HCT116 (cell line): Measurements from ENCODE around the gene SLC25A12. TPM values are rescaled to one million over a fixed set of nuclear protein-coding genes. Genes with fewer than 3 reads are reported as not detected.

Source experiments
- ATAC-seq: fragments of 200-7000 bp; cut with Tn5 transposase; 2 replicates; pipeline ENCODE4 v1.9.1; 2020; ENCODE audit warnings: mild to moderate bottlenecking, moderate library complexity
- BruUV-seq: library from RNA; stranded (reverse); fragments of 400-500 nt; replicated peaks from 2 replicates; lab custom pipeline; 2021; lab: Mats Ljungman, UMichigan
- CTCF ChIA-PET: fragments of 300-600 bp; sonication (Branson Sonifier 250); formaldehyde crosslinking; loops from one replicate; lab custom pipeline; 2021; ENCODE audit warnings: antibody characterized with exemption; lab: Charles Lee
- POLR2A ChIA-PET: fragments of 300-600, 350-600 bp; sonication (Branson Sonifier 250); formaldehyde crosslinking; loops from one replicate; lab custom pipeline; 2021; ENCODE audit warnings: antibody characterized with exemption; lab: Charles Lee
- RAD21 ChIA-PET, 2 experiments: fragments of 300-600 bp; sonication (Branson Sonifier 250); formaldehyde crosslinking; loops; one replicate each; lab custom pipeline; 2023; ENCODE audit warnings: low total read pairs in 2 of 2; ENCODE audit not compliant: uncharacterized antibody in 2 of 2, unreplicated experiment in 2 of 2, low non-redundant PET in 1 of 2; lab: Charles Lee
- DNase-seq: peaks from one replicate; pipeline ENCODE4 v3.0.0-alpha.2; 2010; ENCODE audit warnings: low read depth, low spot score
- H2AFZ ChIP-seq: fragments of 200-600 bp; shearing (Covaris generic), sonication (generic); 2 replicates; pipeline ENCODE4 v1.6.1; 2017; ENCODE audit warnings: low read depth, mixed run types, mixed read lengths, antibody characterized with exemption, low read length; ENCODE audit not compliant: poor library complexity, severe bottlenecking
- H3K27ac ChIP-seq: 2 replicates; pipeline ENCODE4 v1.5.1; 2012; ENCODE audit warnings: low read depth, low read length
- H3K27me3 ChIP-seq: fragments of 200-600 bp; sonication (generic); 2 replicates; pipeline ENCODE4 v1.6.1; 2016; ENCODE audit warnings: mixed run types, low read length, mixed read lengths; ENCODE audit not compliant: insufficient read depth
- H3K36me3 ChIP-seq, 2 experiments: fragments of 200-500 bp in 1 of 2; fragments of 200-600 bp in 1 of 2; sonication (Bioruptor generic) in 1 of 2; sonication (generic) in 1 of 2; 2 replicates each; pipeline versions ENCODE4 v1.5.1 to v1.6.1; 2014 to 2016; ENCODE audit warnings: low read length in 2 of 2, inconsistent platforms in 1 of 2, mixed read lengths in 1 of 2, mixed run types in 1 of 2; ENCODE audit not compliant: insufficient read depth in 2 of 2, control insufficient read depth in 1 of 2
- H3K4me1 ChIP-seq, 2 experiments: fragments of 200-600 bp in 1 of 2; sonication (generic) in 1 of 2; 2 replicates each; pipeline versions ENCODE4 v1.5.1 to v1.6.1; 2012 to 2017; ENCODE audit warnings: low read length in 2 of 2, inconsistent platforms in 1 of 2, mild to moderate bottlenecking in 1 of 2, mixed read lengths in 1 of 2, mixed run types in 1 of 2, moderate library complexity in 1 of 2; ENCODE audit not compliant: insufficient read depth in 2 of 2, control insufficient read depth in 1 of 2
- H3K4me2 ChIP-seq: fragments of 200-600 bp; sonication (generic); 2 replicates; pipeline ENCODE4 v1.6.1; 2017; ENCODE audit warnings: mixed run types, low read length, mixed read lengths
- H3K4me3 ChIP-seq, 2 experiments: fragments of 200-600 bp in 1 of 2; sonication (generic) in 1 of 2; replicated peaks in 1 of 2; 2 replicates each; pipeline ENCODE4 v1.5.1; 2011 to 2016; ENCODE audit warnings: low read length in 2 of 2, control low read depth in 1 of 2, low read depth in 1 of 2, mild to moderate bottlenecking in 1 of 2, mixed read lengths in 1 of 2, mixed run types in 1 of 2
- H3K79me2 ChIP-seq: fragments of 200-600 bp; sonication (generic); 2 replicates; pipeline ENCODE4 v1.6.1; 2017; ENCODE audit warnings: mild to moderate bottlenecking, mixed run types, low read length, moderate library complexity, mixed read lengths; ENCODE audit not compliant: insufficient read depth
- H3K9ac ChIP-seq: fragments of 200-600 bp; sonication (generic); 2 replicates; pipeline ENCODE4 v1.6.1; 2016; ENCODE audit warnings: low read length, mixed read lengths
- H3K9me2 ChIP-seq: fragments of 200-600 bp; sonication (generic), shearing (Covaris generic); 2 replicates; pipeline ENCODE4 v1.6.1; 2017; ENCODE audit warnings: mixed run types, mild to moderate bottlenecking, moderate library complexity; ENCODE audit not compliant: insufficient read depth
- H3K9me3 ChIP-seq, 2 experiments: fragments of 200-500 bp in 1 of 2; fragments of 200-600 bp in 1 of 2; sonication (Bioruptor generic) in 1 of 2; sonication (generic) in 1 of 2; 2 replicates each; pipeline ENCODE4 v1.6.1; 2014 to 2017; ENCODE audit warnings: low read length in 2 of 2, mixed read lengths in 2 of 2, inconsistent platforms in 1 of 2, low read depth in 1 of 2, mild to moderate bottlenecking in 1 of 2, mixed run types in 1 of 2, moderate library complexity in 1 of 2; ENCODE audit not compliant: control insufficient read depth in 1 of 2, insufficient read depth in 1 of 2
- H4K20me1 ChIP-seq: fragments of 200-600 bp; sonication (generic), shearing (Covaris generic); 2 replicates; pipeline ENCODE4 v1.6.1; 2017; ENCODE audit warnings: mixed run types, mild to moderate bottlenecking, moderate library complexity; ENCODE audit not compliant: insufficient read depth
- CBX3 ChIP-seq: IDR thresholded peaks from 2 replicates; pipeline ENCODE4 v1.6.1; 2012; ENCODE audit warnings: low read depth
- CTCF ChIP-seq, 3 experiments: fragments of 200-600 bp in 1 of 3; sonication (generic) in 1 of 3; IDR thresholded peaks in 2 of 3; conservative IDR thresholded peaks in 1 of 3; 2 replicates each; pipeline ENCODE4 v1.5.1; 2012 to 2017; ENCODE audit warnings: low read depth in 2 of 3, low read length in 2 of 3, antibody characterized with exemption in 1 of 3, borderline replicate concordance in 1 of 3, control low read depth in 1 of 3, mild to moderate bottlenecking in 1 of 3, mixed read lengths in 1 of 3, mixed run types in 1 of 3, moderate library complexity in 1 of 3; ENCODE audit not compliant: insufficient read depth in 1 of 3
- EGR1 ChIP-seq: IDR thresholded peaks from 2 replicates; pipeline ENCODE4 v1.6.1; 2012; ENCODE audit warnings: low read depth
- ELF1 ChIP-seq: IDR thresholded peaks from 2 replicates; pipeline ENCODE4 v1.6.1; 2012; ENCODE audit warnings: low read depth, borderline replicate concordance
- EZH2 ChIP-seq: fragments of 200-600 bp; sonication (generic); IDR thresholded peaks from 2 replicates; pipeline ENCODE4 v1.6.1; 2017; ENCODE audit warnings: antibody characterized with exemption, mixed run types
- FOSL1 ChIP-seq: IDR thresholded peaks from 2 replicates; pipeline ENCODE4 v1.6.1; 2012; ENCODE audit warnings: low read depth
- JUND ChIP-seq: IDR thresholded peaks from 2 replicates; pipeline ENCODE4 v1.6.1; 2012
- MAX ChIP-seq: IDR thresholded peaks from 2 replicates; pipeline ENCODE4 v1.6.1; 2012
- POLR2A ChIP-seq: IDR thresholded peaks from 2 replicates; pipeline ENCODE4 v1.7.0; 2011; ENCODE audit warnings: borderline replicate concordance; ENCODE audit not compliant: insufficient read depth, insufficient read length; ENCODE audit errors: extremely low read depth
- POLR2AphosphoS5 ChIP-seq: IDR thresholded peaks from 2 replicates; pipeline ENCODE4 v1.6.1; 2011; ENCODE audit warnings: mild to moderate bottlenecking, low read depth, low read length, moderate library complexity
- RAD21 ChIP-seq: IDR thresholded peaks from 2 replicates; pipeline ENCODE4 v1.6.1; 2012; ENCODE audit warnings: low read depth, mild to moderate bottlenecking
- REST ChIP-seq: IDR thresholded peaks from 2 replicates; pipeline ENCODE4 v1.6.1; 2012; ENCODE audit warnings: low read depth
- SIN3A ChIP-seq: IDR thresholded peaks from 2 replicates; pipeline ENCODE4 v1.6.1; 2012; ENCODE audit warnings: low read depth
- SP1 ChIP-seq: IDR thresholded peaks from 2 replicates; pipeline ENCODE4 v1.6.1; 2012; ENCODE audit warnings: low read depth
- SRF ChIP-seq: IDR thresholded peaks from 2 replicates; pipeline ENCODE4 v1.6.1; 2012; ENCODE audit warnings: low read depth
- YY1 ChIP-seq: IDR thresholded peaks from 2 replicates; pipeline ENCODE4 v1.6.1; 2011; ENCODE audit warnings: low read length, low read depth, moderate library complexity, mild to moderate bottlenecking; ENCODE audit not compliant: insufficient replicate concordance; ENCODE audit errors: extremely low read depth
- ZBTB33 ChIP-seq: IDR thresholded peaks from 2 replicates; pipeline ENCODE4 v1.6.1; 2011; ENCODE audit warnings: mild to moderate bottlenecking, low read length, moderate library complexity; ENCODE audit not compliant: insufficient replicate concordance; ENCODE audit errors: extremely low read depth
- ZFX ChIP-seq: fragments of 450-650 bp; IDR thresholded peaks from 2 replicates; pipeline ENCODE4 v1.6.1; 2017
- ZNF274 ChIP-seq: fragments of 200-500 bp; sonication (Bioruptor generic); IDR thresholded peaks from 2 replicates; pipeline ENCODE4 v1.6.1; 2014; ENCODE audit warnings: mild to moderate bottlenecking, low read depth, low read length, inconsistent platforms
- intact Hi-C: fragments of 100-400 bp; cut with micrococcal nuclease; formaldehyde crosslinking; loops from 2 replicates; pipeline ENCODE4 v1.10.0; 2022
- total RNA-seq: library from RNA; stranded (reverse); gene quantifications from one replicate; pipeline ENCODE4 v1.2.1, GENCODE V29; 2021; ENCODE audit not compliant: unreplicated experiment

Gene SLC25A12
- total RNA-seq, 1 experiment from 2014 or later, result 16.0 TPM

- intact Hi-C loops, result no loop called here
- Histone ChIP-seq H3K9ac (no peak overlapping the region), H3K36me3 (no peaks in the 10 kb centered on the region), H3K27ac (no peak overlapping the region), H3K4me1 (no peaks in the 10 kb centered on the region), H4K20me1 (no peaks in the 10 kb centered on the region), H3K4me3 (no peak overlapping the region), H3K27me3 (no peaks in the 10 kb centered on the region), H3K79me2 (no peaks in the 10 kb centered on the region), H3K9me2 (no peaks in the 10 kb centered on the region), H3K9me3 (no peaks in the 10 kb centered on the region), H3K4me2 (no peak overlapping the region), H2AFZ (no peak overlapping the region)
- ChIA-PET CTCF (no interaction called here), RAD21 (no interaction called here), POLR2A (no interaction called here)
- TF ChIP-seq POLR2AphosphoS5 (no peak), YY1 (no peak), SP1 (no peak), MAX (no peak), ZBTB33 (no peak), ZFX (no peak), ZNF274 (no peak), RAD21 (no peak), CTCF (IDR thresholded peaks at IDR 0.05 in 2 of 3, conservative IDR thresholded peaks at IDR 0.05 in 1 of 3; ENCODE audit: borderline replicate concordance in 1 of 3, insufficient read depth in 1 of 3, low read depth in 2 of 3, low read length in 2 of 3) (no peak), SRF (no peak), REST (no peak), EGR1 (no peak), CBX3 (no peak), FOSL1 (no peak), POLR2A (no peak), JUND (no peak), EZH2 (no peak), SIN3A (no peak), ELF1 (no peak)
- ATAC-seq (no peak), DNase-seq (no peak)
- BruUV-seq, result no TSS peak
Observed at GRCh38 chr2:171858397-171858958, 35.6 kb downstream of the SLC25A12 start.
